H1 (cell line): Measurements from ENCODE around the gene MAP2K2.

Source experiments
- BACH1 ChIP-seq: IDR thresholded peaks from 2 replicates; pipeline ENCODE4 v1.6.1; 2012; ENCODE audit warnings: low read length, improper control_type of control experiment
- CEBPB ChIP-seq: IDR thresholded peaks from 2 replicates; pipeline ENCODE4 v1.6.1; 2012; ENCODE audit warnings: low read depth, low read length
- EP300 ChIP-seq, 2 experiments: IDR thresholded peaks; 1 replicate in 1 of 2; 2 replicates in 1 of 2; pipeline ENCODE4 v1.6.1; 2011 to 2012; ENCODE audit warnings: low read depth in 2 of 2, low read length in 2 of 2, mild to moderate bottlenecking in 2 of 2, borderline replicate concordance in 1 of 2, inconsistent platforms in 1 of 2, moderate library complexity in 1 of 2
- GABPA ChIP-seq: IDR thresholded peaks from 2 replicates; pipeline ENCODE4 v1.6.1; 2011; ENCODE audit warnings: mild to moderate bottlenecking, low read length, moderate library complexity, borderline replicate concordance; ENCODE audit not compliant: insufficient read depth
- JUN ChIP-seq: IDR thresholded peaks from 2 replicates; pipeline ENCODE4 v1.6.1; 2011; ENCODE audit warnings: low read depth, mild to moderate bottlenecking, improper control_type of control experiment, low read length
- MAX ChIP-seq: IDR thresholded peaks from 2 replicates; pipeline ENCODE4 v1.6.1; 2012; ENCODE audit warnings: inconsistent platforms
- POLR2A ChIP-seq, 2 experiments: IDR thresholded peaks; 1 replicate in 1 of 2; 2 replicates in 1 of 2; pipeline ENCODE4 v1.6.1; 2011; ENCODE audit warnings: low read depth in 2 of 2, low read length in 2 of 2, mild to moderate bottlenecking in 2 of 2; ENCODE audit errors: control extremely low read depth in 1 of 2
- RAD21 ChIP-seq, 2 experiments: IDR thresholded peaks in 1 of 2; conservative IDR thresholded peaks in 1 of 2; 2 replicates each; pipeline ENCODE4 v1.6.1; 2011; ENCODE audit warnings: low read depth in 2 of 2, low read length in 2 of 2, improper control_type of control experiment in 1 of 2, inconsistent platforms in 1 of 2, mild to moderate bottlenecking in 1 of 2, moderate library complexity in 1 of 2
- SP1 ChIP-seq: IDR thresholded peaks from 2 replicates; pipeline ENCODE4 v1.6.1; 2011; ENCODE audit warnings: low read depth, low read length
- TF ChIP-seq, protein P1 (sequence below), 3 experiments: IDR thresholded peaks; 1 replicate in 2 of 3; 2 replicates in 1 of 3; pipeline versions ENCODE4 v1.5.1 to v1.6.1; 2011; ENCODE audit warnings: low read length in 3 of 3, mild to moderate bottlenecking in 3 of 3, inconsistent platforms in 2 of 3, low read depth in 1 of 3, moderate library complexity in 1 of 3; ENCODE audit not compliant: insufficient read depth in 1 of 3; ENCODE audit errors: control extremely low read depth in 1 of 3

DNA sequence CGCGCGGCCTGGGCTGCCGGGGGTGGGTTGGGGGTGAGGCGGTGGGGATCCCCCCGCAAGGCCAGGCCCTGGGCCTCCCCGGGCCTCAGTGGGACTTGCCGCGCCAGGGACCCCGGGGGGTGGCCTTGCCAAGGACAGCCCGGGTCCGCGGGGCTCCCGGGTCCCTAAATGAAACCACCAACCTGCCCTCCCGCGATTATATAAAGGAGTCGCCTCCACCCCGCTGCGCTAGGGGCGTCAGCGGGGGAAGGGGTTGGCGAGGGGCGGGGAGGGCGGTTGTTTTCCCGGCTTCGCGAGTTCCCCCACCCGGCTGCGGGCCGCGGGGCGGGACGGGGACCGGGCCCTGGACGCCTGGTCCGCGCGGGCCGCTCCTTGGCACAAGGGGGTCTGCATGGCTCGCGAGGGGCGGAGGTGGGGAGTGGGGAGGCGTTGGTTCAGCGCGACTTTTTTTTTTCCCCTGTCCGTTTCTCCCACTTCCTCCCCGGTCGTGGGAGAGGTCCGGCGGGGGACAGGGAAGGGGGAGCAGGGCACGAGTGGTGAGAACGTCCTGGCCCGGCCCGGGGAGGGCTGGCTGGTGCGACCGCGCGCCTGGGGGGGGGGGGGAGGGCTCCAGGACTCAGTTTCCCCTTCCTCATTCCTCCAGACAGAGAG lies 56.4 kb downstream of the MAP2K2 start:
- TF ChIP-seq RAD21 (IDR thresholded peaks at IDR 0.05 in 1 of 2, conservative IDR thresholded peaks at IDR 0.05 in 1 of 2; ENCODE audit: low read depth in 2 of 2, low read length in 2 of 2) (no peak), POLR2A (IDR thresholded peaks at IDR 0.05; ENCODE audit: control extremely low read depth in 1 of 2, low read depth in 2 of 2, low read length in 2 of 2) (no peak), SP1 (no peak), JUN (no peak), CEBPB (no peak), MAX (no peak), EP300 (IDR thresholded peaks at IDR 0.05; ENCODE audit: borderline replicate concordance in 1 of 2, low read depth in 2 of 2, low read length in 2 of 2) (no peak), GABPA (no peak), BACH1 (no peak)
- TF ChIP-seq, protein P1, sequence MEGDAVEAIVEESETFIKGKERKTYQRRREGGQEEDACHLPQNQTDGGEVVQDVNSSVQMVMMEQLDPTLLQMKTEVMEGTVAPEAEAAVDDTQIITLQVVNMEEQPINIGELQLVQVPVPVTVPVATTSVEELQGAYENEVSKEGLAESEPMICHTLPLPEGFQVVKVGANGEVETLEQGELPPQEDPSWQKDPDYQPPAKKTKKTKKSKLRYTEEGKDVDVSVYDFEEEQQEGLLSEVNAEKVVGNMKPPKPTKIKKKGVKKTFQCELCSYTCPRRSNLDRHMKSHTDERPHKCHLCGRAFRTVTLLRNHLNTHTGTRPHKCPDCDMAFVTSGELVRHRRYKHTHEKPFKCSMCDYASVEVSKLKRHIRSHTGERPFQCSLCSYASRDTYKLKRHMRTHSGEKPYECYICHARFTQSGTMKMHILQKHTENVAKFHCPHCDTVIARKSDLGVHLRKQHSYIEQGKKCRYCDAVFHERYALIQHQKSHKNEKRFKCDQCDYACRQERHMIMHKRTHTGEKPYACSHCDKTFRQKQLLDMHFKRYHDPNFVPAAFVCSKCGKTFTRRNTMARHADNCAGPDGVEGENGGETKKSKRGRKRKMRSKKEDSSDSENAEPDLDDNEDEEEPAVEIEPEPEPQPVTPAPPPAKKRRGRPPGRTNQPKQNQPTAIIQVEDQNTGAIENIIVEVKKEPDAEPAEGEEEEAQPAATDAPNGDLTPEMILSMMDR (IDR thresholded peaks at IDR 0.05; ENCODE audit: control extremely low read depth in 1 of 3, insufficient read depth in 1 of 3, low read depth in 1 of 3, low read length in 3 of 3): no peak
